ENCODE data around the gene IGFL1.
"Not testable (repeated sequence)": the region's sequence is repeated elsewhere in the genome, so short reads cannot be mapped to it uniquely, and the experiment has no call there.

The IGFL1 gene

GRCh38 chr19:46209472-46209871, 20.1 kb upstream of the IGFL1 start:
- TF ChIP-seq CTCF (conservative IDR thresholded peaks at IDR 0.05; ENCODE audit: control insufficient read depth, insufficient read depth, low read depth, low read length) = no peak
- H3K4me3 ChIP-seq (ENCODE audit: control insufficient read depth, low read depth, low read length) = no peak overlapping the region
- no peak for DNase-seq (ENCODE audit: low read depth)

- DNase-seq (ENCODE audit: low read depth) = no peak
- TF ChIP-seq CTCF (conservative IDR thresholded peaks at IDR 0.05; ENCODE audit: control insufficient read depth, insufficient read depth, low read depth, low read length) = no peak
- no peak overlapping the region for H3K4me3 ChIP-seq (ENCODE audit: control insufficient read depth, low read depth, low read length)
These were observed 18.9 kb upstream of the IGFL1 start for GRCh38 chr19:46210669-46211068.

GRCh38 chr19:46211201-46211881, 18.2 kb upstream of the IGFL1 start:
- no peak overlapping the region for H3K4me3 ChIP-seq (ENCODE audit: control insufficient read depth, low read depth, low read length)
- DNase-seq (ENCODE audit: low read depth) = no peak
- TF ChIP-seq CTCF (conservative IDR thresholded peaks at IDR 0.05; ENCODE audit: control insufficient read depth, insufficient read depth, low read depth, low read length) = no peak

GRCh38 chr19:46212592-46212991, 16.9 kb upstream of the IGFL1 start:
- DNase-seq (ENCODE audit: low read depth); H3K4me3 ChIP-seq (ENCODE audit: control insufficient read depth, low read depth, low read length): not testable (repeated sequence)

- DNase-seq (ENCODE audit: low read depth) = no peak
- no peak overlapping the region for H3K4me3 ChIP-seq (ENCODE audit: control insufficient read depth, low read depth, low read length)
- no peak for TF ChIP-seq CTCF (conservative IDR thresholded peaks at IDR 0.05; ENCODE audit: control insufficient read depth, insufficient read depth, low read depth, low read length)
These were observed 16.4 kb upstream of the IGFL1 start for GRCh38 chr19:46213156-46213555.

- no peak overlapping the region for H3K4me3 ChIP-seq (ENCODE audit: control insufficient read depth, low read depth, low read length)
- TF ChIP-seq CTCF (conservative IDR thresholded peaks at IDR 0.05; ENCODE audit: control insufficient read depth, insufficient read depth, low read depth, low read length) = no peak
- DNase-seq (ENCODE audit: low read depth) = no peak
These were observed 15.7 kb upstream of the IGFL1 start for GRCh38 chr19:46213806-46214205.

- no peak for DNase-seq (ENCODE audit: low read depth)
- H3K4me3 ChIP-seq (ENCODE audit: control insufficient read depth, low read depth, low read length) = no peak overlapping the region
- no peak for TF ChIP-seq CTCF (conservative IDR thresholded peaks at IDR 0.05; ENCODE audit: control insufficient read depth, insufficient read depth, low read depth, low read length)
These were observed 12.9 kb upstream of the IGFL1 start for GRCh38 chr19:46216612-46217011.
